Cortex of kidney (tissue), 1 donor: ENCODE measurements around the gene DPH1.
A peak's percentile ranks its signal among the peaks of the same experiment; 100 is the strongest.

ENCODE experiments used
- DNase-seq: peaks from one replicate; lab custom pipeline; 2025; lab: John Stamatoyannopoulos, UW

DPH1 gene

DNA sequence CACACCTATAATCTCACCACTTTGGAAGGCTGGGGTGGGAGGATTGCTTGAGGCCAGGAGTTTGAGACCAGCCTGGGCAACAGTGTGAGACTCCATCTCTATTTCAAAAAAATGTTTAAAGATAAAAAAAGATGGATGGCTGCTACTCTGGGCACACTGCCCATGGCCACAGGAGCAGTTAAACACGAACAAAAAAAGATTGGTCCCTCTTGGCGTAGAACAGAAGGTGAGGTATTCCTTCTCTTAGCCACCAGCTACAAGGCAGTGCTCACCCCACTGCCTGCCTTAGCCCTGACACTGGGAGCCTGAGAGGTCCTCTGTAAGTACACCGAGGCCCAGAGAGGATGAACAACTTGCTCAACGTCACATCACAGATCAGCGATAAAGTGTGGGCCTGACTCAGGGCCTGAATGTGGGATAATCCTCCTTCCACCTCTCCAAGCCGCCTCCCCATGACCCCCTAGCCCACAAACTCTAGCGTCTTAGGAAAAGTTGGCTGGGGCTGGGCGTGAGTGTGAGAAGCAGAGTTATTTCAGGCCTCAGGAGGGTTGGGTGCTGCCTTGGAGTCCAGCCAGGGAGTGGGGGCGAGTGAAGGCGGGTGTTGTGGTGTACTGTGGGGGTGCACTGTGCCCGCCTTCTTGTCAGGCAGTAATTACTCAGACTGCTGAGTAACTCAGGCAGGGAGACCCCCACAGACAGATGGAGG lies 2.3 kb upstream of the DPH1 start:
- no peak for DNase-seq

DNA sequence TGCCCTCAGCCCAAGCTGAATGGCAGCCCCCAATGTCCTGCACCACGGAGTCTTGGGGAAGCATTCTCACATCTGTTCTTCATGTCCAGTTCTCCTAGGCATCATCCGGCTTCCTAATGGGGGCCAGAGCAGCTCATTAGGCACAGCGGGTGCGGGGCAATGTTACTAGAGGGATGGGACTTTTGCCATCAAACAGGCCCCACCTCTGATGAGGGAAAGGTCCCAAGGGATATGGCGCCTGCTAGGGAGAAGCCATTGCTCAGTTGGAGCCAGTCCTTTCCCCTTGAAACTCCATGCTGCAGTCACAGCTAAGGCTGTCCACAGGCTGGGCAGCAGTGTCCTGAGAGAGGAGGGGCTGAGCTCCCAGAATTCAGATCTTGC lies 1.7 kb upstream of the DPH1 start:
- DNase-seq, result no peak

GRCh38 chr17:2028737-2029136 lies 1.2 kb upstream of the DPH1 start:
- no peak for DNase-seq

DNA sequence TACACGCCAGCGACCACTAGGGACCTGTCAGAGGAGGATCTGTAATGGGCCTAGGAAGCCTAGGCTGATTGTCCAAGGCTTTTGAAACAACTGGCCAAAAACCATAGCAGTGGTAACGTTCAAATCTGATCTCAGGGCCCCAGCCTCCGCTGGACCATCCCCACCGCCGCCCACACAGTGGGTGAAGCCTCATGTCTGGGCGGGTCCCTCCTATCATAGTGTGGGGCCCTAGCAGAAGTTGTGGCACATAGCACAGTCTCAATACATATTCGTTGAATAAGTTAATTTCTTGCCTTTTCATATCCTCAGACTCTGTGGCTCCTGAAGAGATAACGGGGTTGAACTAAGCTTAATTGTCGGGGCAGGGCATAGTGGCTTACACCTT lies 818 bp downstream of the DPH1 start:
- no peak for DNase-seq

GRCh38 chr17:2033153-2033552 lies 3.2 kb downstream of the DPH1 start:
- no peak for DNase-seq

GRCh38 chr17:2034157-2034556 lies 4.2 kb downstream of the DPH1 start:
- DNase-seq, result no peak

DNA sequence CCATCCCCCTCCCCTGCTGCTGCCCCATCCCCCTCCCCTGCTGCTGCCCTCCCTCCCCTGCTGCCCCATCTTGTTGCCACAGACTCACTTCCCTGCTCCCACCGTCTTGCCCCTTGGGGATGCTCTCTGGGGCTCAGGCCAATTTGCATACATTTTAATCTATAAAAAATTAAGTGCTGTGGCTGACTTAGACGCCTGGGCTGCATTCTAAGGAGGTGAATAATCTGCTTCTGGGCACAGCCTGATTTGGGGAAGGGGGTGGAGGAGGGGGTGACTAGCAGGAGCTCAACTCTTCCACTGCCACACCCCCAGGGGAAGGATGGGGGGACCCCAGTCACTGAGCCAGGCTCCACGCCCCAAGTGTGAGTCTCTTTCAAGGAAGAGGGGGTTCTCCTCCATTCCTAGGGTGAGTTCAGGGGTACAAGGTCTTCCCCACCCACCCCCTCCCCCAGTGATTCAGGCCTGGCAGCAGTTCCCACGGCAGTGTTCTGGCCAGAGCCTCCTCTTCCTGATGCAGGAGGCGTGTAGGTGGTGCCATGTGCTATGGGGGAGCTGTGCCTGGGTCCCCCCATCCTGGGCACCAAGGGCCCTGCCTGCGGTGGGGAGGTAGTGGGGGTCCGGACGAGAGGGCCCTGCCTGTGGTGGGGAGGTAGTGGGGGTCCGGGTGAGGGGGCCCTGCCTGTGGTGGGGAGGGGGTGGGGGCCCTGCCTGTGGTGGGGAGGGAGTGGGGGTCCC lies 5.0 kb downstream of the DPH1 start:
- DNase-seq, result no peak

DNA sequence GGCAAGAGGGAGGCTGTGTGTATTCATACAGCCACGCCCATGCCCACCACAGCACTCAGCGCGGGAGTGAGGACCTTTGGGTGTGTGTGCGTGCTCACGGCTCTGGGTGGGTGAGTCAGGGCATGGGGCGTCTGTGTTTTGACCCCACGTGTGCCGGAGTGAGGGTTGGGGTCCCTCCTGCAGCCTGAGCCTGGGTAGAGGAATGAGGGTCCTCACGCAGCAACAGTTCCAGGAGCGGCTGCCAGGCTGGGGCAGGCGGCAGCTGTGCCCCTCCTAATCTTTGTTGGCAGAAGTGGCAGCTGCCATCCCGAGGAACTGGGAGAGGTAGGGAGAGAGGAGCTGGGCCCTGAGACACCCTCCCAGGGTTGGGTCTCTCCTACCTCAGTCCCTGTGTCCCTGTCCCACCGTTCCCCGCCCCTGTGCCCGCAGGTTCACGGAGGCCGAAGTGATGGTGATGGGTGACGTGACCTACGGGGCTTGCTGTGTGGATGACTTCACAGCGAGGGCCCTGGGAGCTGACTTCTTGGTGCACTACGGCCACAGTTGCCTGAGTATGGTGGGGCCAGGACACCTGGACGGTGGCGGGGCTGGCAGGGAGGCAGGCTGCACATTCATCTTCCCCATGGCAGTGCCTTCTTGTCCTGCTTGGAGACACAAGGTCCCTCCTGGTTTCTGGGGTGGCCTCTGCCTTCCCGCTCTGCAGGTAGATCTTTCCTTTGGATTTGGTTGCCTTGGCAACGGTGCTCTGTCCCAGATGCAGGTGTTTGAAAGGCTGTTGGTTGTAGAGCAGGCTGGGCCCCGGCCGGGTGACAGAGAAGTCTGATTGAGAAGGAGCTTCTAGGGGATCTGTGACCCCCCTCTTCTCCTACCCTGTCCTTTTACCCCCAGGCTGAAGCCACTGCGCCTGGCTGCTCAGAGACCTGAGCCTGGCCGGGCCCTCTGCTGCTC lies 5.9 kb downstream of the DPH1 start:
- DNase-seq, result no peak

- DNase-seq, result no peak
These were observed 7.2 kb downstream of the DPH1 start for GRCh38 chr17:2037155-2037554.

GRCh38 chr17:2040219-2040827 lies 10.4 kb downstream of the DPH1 start:
- no peak for DNase-seq

GRCh38 chr17:2040942-2041560 lies 11.1 kb downstream of the DPH1 start:
- DNase-seq, result no peak

GRCh38 chr17:2041561-2042389 lies 11.8 kb downstream of the DPH1 start, which contains the start of gene OVCA2:
OVCA2 (plus strand) TSS chr17:2042022; CDS start chr17:2042048, 26 bp downstream.
- peak; percentile 34 for DNase-seq

DNA sequence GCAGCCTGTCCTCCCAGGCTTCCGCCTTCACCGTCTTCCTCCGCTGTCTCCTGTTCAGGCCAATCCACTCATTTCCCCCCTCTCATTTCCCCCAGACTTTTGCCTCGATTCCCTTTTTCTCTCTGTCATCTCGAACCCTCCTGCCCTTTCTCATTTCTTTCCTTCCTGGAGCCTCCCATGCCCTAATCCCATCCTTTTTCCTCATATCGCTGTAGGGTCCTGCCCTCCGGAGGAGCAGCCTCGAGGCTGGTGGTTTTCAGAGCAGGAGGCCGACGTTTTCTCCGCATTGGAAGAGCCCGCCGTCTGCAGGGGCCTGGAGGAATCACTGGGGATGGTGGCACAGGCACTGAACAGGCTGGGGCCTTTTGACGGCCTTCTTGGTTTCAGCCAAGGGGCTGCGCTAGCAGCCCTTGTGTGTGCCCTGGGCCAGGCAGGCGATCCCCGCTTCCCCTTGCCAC lies 12.5 kb downstream of the DPH1 start:
- no peak for DNase-seq

DNA sequence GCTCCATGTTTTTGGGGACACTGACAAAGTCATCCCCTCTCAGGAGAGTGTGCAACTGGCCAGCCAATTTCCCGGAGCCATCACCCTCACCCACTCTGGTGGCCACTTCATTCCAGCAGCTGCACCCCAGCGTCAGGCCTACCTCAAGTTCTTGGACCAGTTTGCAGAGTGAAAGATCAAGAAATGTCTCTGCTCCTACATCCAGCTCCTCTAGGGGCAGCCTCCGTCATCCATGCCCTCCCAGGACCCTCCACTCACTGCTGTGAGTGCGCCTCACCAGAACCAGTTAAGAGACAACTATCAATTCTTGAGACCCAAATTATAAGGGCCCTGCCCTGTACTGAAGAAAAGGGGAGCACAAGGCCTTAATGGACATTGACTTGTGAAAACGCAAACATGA lies 13.0 kb downstream of the DPH1 start:
- no peak for DNase-seq

GRCh38 chr17:2043785-2044184 lies 13.8 kb downstream of the DPH1 start:
- DNase-seq, result no peak

- DNase-seq, result no peak
These were observed 14.4 kb downstream of the DPH1 start for GRCh38 chr17:2044263-2044894.

- DNase-seq, result no peak
These were observed 17.6 kb downstream of the DPH1 start for GRCh38 chr17:2047590-2047989.

- no peak for DNase-seq
These were observed 18.9 kb downstream of the DPH1 start for GRCh38 chr17:2048805-2049204.

DNA sequence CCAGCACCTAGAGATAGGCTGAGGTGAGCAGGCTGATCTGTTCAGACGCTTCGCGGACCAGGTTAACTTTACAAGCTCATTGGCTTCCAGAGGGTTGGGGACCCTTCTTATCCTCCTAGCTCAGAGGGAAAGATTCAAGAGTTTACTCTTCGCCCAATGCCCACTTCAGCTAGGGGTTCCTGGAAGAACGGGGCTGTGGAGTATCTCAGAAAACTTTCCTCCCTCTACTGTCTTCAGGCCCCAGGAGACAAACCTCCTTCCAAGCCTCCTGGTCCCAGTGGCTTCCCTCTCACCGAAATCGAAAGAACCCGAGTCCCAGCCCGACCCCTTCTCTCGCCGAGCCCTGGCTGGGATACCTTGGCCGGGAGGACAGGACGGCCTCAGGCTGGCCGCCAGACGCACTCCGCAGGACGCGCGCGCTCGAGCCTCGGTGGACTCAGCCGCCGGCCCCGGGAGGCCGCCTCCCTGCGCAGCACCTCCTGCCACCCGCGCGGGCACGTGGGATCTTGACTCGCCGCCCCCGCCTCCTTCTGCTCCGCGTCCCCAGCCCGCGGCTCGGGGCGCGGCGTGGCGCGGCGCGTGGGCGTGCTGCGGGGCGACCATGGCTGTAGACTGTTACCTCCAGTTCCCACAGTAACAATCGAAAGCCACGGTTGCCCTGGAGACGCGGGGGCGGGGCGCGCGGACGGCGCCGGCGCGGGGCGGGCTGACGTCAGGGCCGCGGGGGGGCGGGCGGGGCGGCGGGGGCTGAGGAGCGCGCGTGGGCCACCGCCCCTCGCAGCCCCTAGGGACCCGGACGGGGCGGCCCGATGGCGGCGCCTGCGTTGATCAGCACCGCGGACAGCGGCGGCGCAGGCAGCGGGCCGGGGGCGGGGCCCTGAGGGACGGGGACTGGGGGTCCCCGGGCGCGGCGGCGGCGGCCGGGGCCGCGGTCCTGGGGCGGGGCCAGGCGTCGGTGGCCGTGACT lies 19.7 kb downstream of the DPH1 start:
- peak; percentile 38 for DNase-seq
